Large intestine (tissue), 3 donors: Measurements from ENCODE around the gene PAQR4. TPM values are rescaled to one million over a fixed set of nuclear protein-coding genes. Genes with fewer than 3 reads are reported as not detected.
"Not testable (repeated sequence)": the region's sequence is repeated elsewhere in the genome, so short reads cannot be mapped to it uniquely, and the experiment has no call there.

Experiments
- DNase-seq, 2 donors: peaks; one replicate each; pipeline versions ENCODE4 v3.0.0 to v3.0.0-alpha.2; 2013
- H3K27ac ChIP-seq: one replicate; pipeline ENCODE4 v1.5.1; 2013; ENCODE audit warnings: low read length
- H3K27me3 ChIP-seq: 2 replicates; pipeline ENCODE4 v1.6.1; 2013; ENCODE audit warnings: low read length; ENCODE audit not compliant: control insufficient read depth, insufficient read depth
- H3K36me3 ChIP-seq: 2 replicates; pipeline ENCODE4 v1.6.1; 2013; ENCODE audit warnings: low read length; ENCODE audit not compliant: control insufficient read depth, insufficient read depth
- H3K4me1 ChIP-seq: one replicate; pipeline ENCODE4 v1.6.1; 2013; ENCODE audit warnings: low read length; ENCODE audit not compliant: control insufficient read depth, insufficient read depth
- H3K4me3 ChIP-seq: one replicate; pipeline ENCODE4 v1.5.1; 2013; ENCODE audit warnings: low read length
- H3K9me3 ChIP-seq: one replicate; pipeline ENCODE4 v1.6.1; 2013; ENCODE audit warnings: mild to moderate bottlenecking, low read depth, low read length, moderate library complexity; ENCODE audit not compliant: control insufficient read depth
- WGBS: methylation state at CpG from one replicate; pipeline ENCODE4 v1.1.5; 2013; ENCODE audit warnings: low lambda C conversion rate; ENCODE audit not compliant: insufficient coverage; 5-methylcytosine and 5-hydroxymethylcytosine counted together
- polyA plus RNA-seq: library from polyadenylated mRNA; unstranded; fragments of 120-200 nt; gene quantifications from one replicate; pipeline ENCODE4 v1.2.1, GENCODE V29; 2013

Gene PAQR4
- polyA plus RNA-seq, 1 donor, result 16.4 TPM

DNA sequence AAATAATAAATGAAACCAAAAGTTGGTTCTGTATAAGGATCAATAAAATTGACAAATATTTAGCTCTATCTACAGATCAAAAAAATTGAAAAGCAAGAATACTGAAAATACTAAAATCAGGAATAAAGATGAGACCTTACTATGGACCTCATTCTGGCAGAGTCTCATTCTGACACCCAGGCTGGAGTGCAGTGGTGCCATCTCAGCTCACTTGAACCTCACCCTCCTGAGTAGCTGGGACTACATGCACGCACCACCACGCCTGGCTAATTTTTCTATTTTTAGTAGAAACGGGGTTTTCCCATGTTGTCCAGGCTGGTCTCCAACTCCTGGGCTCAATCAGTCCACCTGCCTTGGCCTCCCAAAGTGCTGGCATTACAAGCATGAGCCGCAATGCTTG, 27.1 kb upstream of the PAQR4 start:
- H3K4me1 ChIP-seq, result no peaks in the 10 kb centered on the region
- peaks cover 40% of the 10 kb centered on the region for H3K36me3 ChIP-seq
- no peaks in the 10 kb centered on the region for H3K27me3 ChIP-seq
- H3K9me3 ChIP-seq, result no peaks in the 10 kb centered on the region
- no peak for DNase-seq
- no peak overlapping the region for H3K27ac ChIP-seq
- no CpG with 5 or more reads among the region's 4 CpGs for WGBS
- no peak overlapping the region for H3K4me3 ChIP-seq

GRCh38 chr16:2943716-2944115, 25.4 kb upstream of the PAQR4 start:
- H3K27me3 ChIP-seq, H3K4me1 ChIP-seq, H3K9me3 ChIP-seq, DNase-seq, H3K27ac ChIP-seq, H3K4me3 ChIP-seq: not testable (repeated sequence)
- peaks cover 30% of the 10 kb centered on the region for H3K36me3 ChIP-seq
- no CpG with 5 or more reads among the region's 12 CpGs for WGBS

DNA sequence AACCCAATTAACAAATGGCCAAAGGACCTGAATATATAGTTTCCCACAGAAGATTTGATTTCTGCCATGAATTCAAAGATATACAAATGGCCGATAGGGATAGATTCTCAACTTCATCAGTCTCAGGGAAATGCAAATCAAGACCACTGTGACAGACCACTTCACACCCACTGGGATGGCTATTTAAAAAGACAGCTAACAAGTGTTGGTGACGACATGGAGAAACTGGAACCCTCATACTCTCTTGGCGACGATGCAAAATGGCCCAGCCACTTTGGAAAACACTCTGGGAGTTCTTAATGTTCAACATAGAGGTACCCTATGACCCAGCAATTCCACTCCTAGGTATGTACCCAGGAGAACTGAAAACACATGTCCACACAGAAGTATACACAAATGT, 22.5 kb upstream of the PAQR4 start:
- no peak for DNase-seq
- Histone ChIP-seq H3K9me3 (peaks cover 2% of the 10 kb centered on the region), H3K36me3 (peaks cover 12% of the 10 kb centered on the region), H3K4me1 (no peaks in the 10 kb centered on the region), H3K27ac (no peak overlapping the region), H3K4me3 (no peak overlapping the region), H3K27me3 (no peaks in the 10 kb centered on the region)
- no CpG with 5 or more reads among the region's 4 CpGs for WGBS

GRCh38 chr16:2948807-2949704, 20.1 kb upstream of the PAQR4 start:
- no peaks in the 10 kb centered on the region for H3K4me1 ChIP-seq
- H3K9me3 ChIP-seq, result peaks cover 2% of the 10 kb centered on the region
- no peak for DNase-seq
- no peak overlapping the region for H3K27ac ChIP-seq
- no CpG with 5 or more reads among the region's 36 CpGs for WGBS
- no peak overlapping the region for H3K4me3 ChIP-seq
- peaks cover 3% of the 10 kb centered on the region for H3K36me3 ChIP-seq
- no peaks in the 10 kb centered on the region for H3K27me3 ChIP-seq

- H3K4me3 ChIP-seq, result no peak overlapping the region
- peaks cover 2% of the 10 kb centered on the region for H3K27me3 ChIP-seq
- peaks cover 4% of the 10 kb centered on the region for H3K9me3 ChIP-seq
- peaks cover 3% of the 10 kb centered on the region for H3K36me3 ChIP-seq
- H3K4me1 ChIP-seq, result no peaks in the 10 kb centered on the region
- DNase-seq, result no peak
- H3K27ac ChIP-seq, result no peak overlapping the region
- no CpG with 5 or more reads among the region's 19 CpGs for WGBS
These were observed 19.3 kb upstream of the PAQR4 start for GRCh38 chr16:2949705-2950352.

GRCh38 chr16:2950353-2950724, 18.8 kb upstream of the PAQR4 start:
- Histone ChIP-seq H3K27ac (no peak overlapping the region), H3K27me3 (peaks cover 4% of the 10 kb centered on the region), H3K4me3 (no peak overlapping the region), H3K4me1 (peaks cover 2% of the 10 kb centered on the region), H3K9me3 (peaks cover 6% of the 10 kb centered on the region), H3K36me3 (peaks cover 3% of the 10 kb centered on the region)
- WGBS, result no CpG with 5 or more reads among the region's 13 CpGs
- DNase-seq, result no peak

- Histone ChIP-seq H3K27me3 (peaks cover 7% of the 10 kb centered on the region), H3K27ac (no peak overlapping the region), H3K4me1 (peaks cover 5% of the 10 kb centered on the region), H3K4me3 (no peak overlapping the region), H3K36me3 (peaks cover 3% of the 10 kb centered on the region), H3K9me3 (peaks cover 6% of the 10 kb centered on the region)
- DNase-seq, result no peak
- WGBS, result no CpG with 5 or more reads among the region's 16 CpGs
These were observed 18.4 kb upstream of the PAQR4 start for GRCh38 chr16:2950773-2951172.

- no CpG with 5 or more reads among the region's 11 CpGs for WGBS
- DNase-seq, result no peak
- Histone ChIP-seq H3K27me3 (peaks cover 12% of the 10 kb centered on the region), H3K4me3 (no peak overlapping the region), H3K9me3 (peaks cover 8% of the 10 kb centered on the region), H3K36me3 (no peaks in the 10 kb centered on the region), H3K4me1 (peaks cover 13% of the 10 kb centered on the region), H3K27ac (no peak overlapping the region)
These were observed 16.5 kb upstream of the PAQR4 start for GRCh38 chr16:2952679-2953078.

DNA sequence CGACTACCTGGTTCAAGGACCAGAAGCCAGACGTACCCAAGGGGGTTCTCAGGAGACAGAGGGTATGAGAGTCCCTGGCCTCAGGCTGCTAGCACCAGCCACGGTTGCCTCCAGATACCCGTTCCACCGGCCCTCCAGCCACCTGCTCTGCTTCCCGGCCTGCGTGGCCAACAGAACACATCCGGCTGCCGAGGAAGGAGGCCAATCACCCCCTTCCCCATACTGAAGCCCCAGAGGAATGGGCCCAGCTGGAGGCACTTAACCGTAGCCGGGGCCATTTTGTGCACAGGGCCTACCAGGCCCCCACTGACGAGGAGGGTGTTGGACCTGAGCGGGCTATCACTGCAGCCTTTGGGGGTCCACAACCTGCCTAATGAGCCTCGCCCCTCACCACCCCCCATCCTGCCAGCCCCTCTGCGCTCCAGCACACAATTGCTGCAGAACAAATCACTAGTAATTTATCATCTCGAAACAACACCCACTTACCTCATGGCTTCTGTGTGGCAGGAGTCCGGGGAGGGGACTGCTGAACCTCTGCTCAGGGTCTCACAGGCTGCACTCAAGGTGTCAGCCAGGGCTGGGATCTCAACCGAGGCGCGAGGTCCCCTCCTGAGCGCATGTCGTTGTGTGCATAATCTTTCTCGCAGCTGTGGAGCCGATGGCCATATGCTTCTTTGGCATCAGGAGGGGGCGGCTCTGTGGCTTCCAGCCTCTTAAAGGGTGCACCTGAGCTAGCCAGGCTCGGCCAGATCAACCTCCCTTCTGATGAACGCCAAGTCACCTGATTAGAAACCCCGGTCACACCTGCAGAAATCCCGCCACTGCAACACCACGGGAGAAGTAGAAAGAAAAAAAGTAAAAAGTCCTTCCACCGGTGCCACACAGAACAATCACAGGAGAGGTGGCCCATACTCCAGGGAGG, 15.2 kb upstream of the PAQR4 start:
- Histone ChIP-seq H3K4me1 (peaks cover 13% of the 10 kb centered on the region), H3K27ac (no peak overlapping the region), H3K4me3 (no peak overlapping the region), H3K27me3 (peaks cover 13% of the 10 kb centered on the region), H3K9me3 (peaks cover 8% of the 10 kb centered on the region), H3K36me3 (no peaks in the 10 kb centered on the region)
- WGBS, result no CpG with 5 or more reads among the region's 31 CpGs
- DNase-seq, result no peak
